Measurements from ENCODE around the gene ARHGAP21. TPM values are rescaled to one million over a fixed set of nuclear protein-coding genes. Genes with fewer than 3 reads are reported as not detected.

ARHGAP21 gene
- total and polyA plus RNA-seq, 2 experiments from 2014 or later, result 15.3 to 44.5 TPM

GRCh38 chr10:24643679-24644209 is 79.9 kb downstream of the ARHGAP21 start (continued):
- TF ChIP-seq CTCF (conservative IDR thresholded peaks at IDR 0.05; ENCODE audit: low read depth in 2 of 2) (no peak), EZH2 (IDR thresholded peaks at IDR 0.05; ENCODE audit: low read depth, unreplicated experiment) (no peak), EZH2phosphoT487 (IDR thresholded peaks at IDR 0.05; ENCODE audit: unreplicated experiment) (no peak), JUNB (IDR thresholded peaks at IDR 0.05; ENCODE audit: unreplicated experiment) (no peak), ZNF462 (CRISPR knock-in tag; IDR thresholded peaks at IDR 0.05) (no peak), STAT1 (IDR thresholded peaks at IDR 0.05; ENCODE audit: unreplicated experiment) (no peak), CREB1 (CRISPR knock-in tag; IDR thresholded peaks at IDR 0.05; ENCODE audit: low read depth) (no peak), NANOG (IDR thresholded peaks at IDR 0.05; ENCODE audit: borderline replicate concordance) (no peak)

Measured in GM23338 (cell line).